ENCODE measurements around the gene PNMA6E.
"Not testable (repeated sequence)": the region's sequence is repeated elsewhere in the genome, so short reads cannot be mapped to it uniquely, and the experiment has no call there.

PNMA6E gene

DNA sequence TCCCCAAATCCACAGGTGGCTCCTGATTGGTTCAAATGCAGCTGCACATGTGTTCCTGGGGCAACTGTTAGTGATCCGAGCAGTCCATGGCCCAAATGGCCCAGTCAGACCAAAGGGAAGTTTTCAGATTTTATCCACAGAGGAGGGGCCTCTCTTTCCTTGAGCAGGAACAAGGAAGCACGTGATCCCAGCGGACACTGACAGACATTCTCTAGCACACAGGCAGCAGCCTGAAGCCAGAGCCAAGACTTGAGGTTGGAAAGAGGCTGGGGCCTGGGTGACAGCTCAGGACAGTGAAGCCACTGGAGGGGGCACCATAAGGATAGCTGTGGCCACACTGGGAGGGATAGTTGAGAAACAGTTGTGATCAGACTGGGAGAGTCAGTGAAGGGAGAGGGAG is 6.6 kb upstream of the PNMA6E start:
- DNase-seq: no peak

DNA sequence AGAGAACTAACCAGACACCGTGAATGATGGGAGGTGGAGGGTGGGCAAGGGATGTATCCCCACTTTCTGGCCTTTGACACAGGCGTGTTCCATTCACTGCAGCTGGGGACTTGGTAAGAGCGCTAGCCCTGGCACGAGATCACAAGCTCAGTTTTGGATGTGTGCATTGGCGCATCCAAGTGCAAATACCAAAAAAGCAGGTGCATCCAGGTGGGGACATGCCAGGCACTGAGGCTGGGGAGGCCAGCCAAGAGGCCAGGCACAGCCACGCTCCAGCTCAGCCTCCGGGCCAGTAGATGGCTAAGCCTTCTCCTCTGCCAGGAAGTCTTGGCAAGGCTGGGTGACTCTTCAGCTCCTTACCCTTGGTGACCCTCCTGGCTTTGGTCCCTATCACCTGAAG is 5.8 kb upstream of the PNMA6E start:
- DNase-seq: no peak

- no peak for DNase-seq
Measured at GRCh38 chrX:153406011-153406410, 4.9 kb upstream of the PNMA6E start.

- DNase-seq: no peak
Measured at GRCh38 chrX:153405426-153405825, 4.3 kb upstream of the PNMA6E start.

- DNase-seq: not testable (repeated sequence)
Measured at GRCh38 chrX:153404333-153404732, 3.2 kb upstream of the PNMA6E start.

GRCh38 chrX:153400146-153401132 is 711 bp downstream of the PNMA6E start:
- no peak for DNase-seq

DNA sequence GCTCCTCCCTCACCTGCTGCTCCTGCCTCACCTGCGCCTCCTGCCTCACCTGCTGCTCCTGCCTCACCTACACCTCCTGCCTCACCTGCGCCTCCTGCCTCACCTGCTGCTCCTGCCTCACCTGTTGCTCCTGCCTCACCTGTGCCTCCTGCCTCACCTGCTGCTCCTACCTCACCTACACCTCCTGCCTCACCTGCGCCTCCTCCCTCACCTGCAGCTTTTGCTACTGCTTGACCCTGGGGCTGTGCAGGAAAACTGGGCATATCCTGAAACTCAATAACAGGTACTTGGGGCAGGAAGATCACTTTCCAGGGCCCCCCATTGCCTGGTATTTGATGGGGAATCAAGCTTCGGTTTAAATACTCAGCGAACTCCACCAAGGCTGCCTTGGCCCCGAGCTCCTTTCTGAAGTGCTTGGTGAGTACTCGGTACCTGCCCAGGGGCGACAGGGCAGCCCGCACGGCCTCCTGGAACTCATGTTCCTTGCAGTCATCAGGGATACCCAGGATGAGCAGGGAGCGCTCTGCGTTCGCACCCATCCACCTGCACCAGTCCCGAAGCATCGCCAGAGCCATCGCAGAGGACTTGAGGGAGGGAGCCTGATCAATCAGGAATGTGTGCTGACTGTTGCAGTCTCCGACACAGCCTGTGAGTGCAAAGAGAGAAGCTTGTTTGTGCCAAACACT is 2.7 kb downstream of the PNMA6E start:
- DNase-seq: no peak

GRCh38 chrX:153397256-153397960 is 3.7 kb downstream of the PNMA6E start:
- DNase-seq: peak; percentile 75

- DNase-seq: no peak
Measured at GRCh38 chrX:153396320-153397195, 4.6 kb downstream of the PNMA6E start.

DNA sequence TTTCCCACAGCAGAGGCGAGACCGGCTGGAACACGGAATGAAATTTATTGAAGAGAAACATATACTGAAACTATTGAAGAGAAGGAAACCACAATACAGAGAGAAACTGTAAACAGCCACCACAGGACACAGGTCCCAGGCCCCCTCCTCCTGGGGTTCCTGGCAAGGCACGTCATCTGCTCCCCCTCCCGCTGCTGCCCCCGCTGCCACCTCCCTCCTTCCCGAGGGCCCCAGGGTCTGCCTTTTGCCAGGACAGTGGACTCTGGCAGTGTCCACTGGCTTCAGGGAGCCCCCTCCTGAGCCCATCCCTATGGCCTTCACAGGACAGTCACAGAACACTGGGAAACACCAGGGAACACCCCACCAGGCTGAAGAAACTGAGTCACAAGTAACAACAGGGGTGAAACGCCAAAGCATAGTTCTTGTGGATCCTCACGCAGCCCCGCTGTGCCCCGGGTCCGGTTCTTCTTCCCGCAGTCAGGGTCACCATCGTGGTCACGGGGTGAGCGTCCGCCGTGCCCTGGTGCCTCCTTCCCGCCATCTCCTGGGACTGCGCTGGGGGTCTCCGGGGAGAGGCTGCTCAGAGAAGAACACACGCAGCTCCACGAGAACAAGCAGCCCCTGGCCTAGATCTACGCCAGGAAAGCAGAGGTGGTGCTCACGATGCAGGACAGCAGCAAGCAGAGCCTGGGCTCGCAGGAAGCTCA is 5.4 kb downstream of the PNMA6E start:
- no peak for DNase-seq

DNA sequence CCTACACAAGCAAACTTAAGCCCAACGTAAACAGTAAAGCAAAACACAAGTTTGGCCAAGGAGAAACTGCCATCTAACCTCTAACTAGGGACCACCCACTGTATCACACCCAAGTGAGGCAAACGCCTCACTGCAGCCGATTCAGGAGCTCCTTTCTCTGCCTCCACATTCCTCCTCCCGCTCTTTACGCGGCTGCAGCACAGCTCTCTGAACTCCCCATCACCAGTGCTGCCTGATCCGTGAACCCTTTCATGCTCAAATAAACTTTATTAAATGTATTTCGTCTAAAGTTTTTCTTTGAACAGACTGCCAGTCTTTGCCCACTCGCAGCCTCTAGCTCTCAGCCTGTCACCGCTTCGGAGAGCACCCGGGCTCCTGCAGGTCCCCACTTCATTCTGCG is 6.5 kb downstream of the PNMA6E start:
- DNase-seq: no peak

DNA sequence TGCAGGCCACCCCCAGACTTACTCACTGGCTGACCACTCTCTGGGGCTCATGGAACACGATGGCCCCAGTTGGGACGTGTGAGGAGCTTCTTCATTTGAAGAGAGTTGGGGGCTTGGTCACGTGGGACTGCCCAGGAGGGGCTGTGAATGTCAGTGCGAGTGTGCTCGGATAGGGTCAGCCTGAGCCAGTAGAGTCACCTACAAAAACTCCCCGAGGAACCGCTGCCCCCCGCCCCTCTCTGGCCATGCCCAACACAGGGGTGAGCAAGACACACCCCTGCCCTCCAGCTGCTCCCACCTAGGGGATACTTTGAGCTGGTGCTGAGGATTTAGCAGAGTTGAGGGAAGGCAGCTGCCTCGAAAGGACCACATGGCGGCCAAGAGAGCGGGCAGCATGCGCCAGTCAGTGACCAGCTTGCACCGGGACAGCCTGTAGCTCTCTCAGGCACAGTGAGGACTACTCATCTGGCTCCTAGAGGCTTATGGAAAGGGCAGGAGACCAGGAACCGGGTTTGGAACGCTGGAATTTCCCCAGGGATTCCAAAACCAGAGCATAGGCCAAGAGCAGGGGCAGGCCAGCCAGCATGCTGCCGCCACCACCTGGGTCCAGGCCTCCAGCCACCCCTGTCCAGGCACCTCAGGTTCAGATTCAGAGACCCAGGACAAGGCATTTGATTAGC is 8.4 kb downstream of the PNMA6E start:
- DNase-seq: no peak

- DNase-seq: not testable (repeated sequence)
Measured at GRCh38 chrX:153389460-153389768, 11.7 kb downstream of the PNMA6E start.

GRCh38 chrX:153388722-153389459 is 12.3 kb downstream of the PNMA6E start:
- no peak for DNase-seq

DNA sequence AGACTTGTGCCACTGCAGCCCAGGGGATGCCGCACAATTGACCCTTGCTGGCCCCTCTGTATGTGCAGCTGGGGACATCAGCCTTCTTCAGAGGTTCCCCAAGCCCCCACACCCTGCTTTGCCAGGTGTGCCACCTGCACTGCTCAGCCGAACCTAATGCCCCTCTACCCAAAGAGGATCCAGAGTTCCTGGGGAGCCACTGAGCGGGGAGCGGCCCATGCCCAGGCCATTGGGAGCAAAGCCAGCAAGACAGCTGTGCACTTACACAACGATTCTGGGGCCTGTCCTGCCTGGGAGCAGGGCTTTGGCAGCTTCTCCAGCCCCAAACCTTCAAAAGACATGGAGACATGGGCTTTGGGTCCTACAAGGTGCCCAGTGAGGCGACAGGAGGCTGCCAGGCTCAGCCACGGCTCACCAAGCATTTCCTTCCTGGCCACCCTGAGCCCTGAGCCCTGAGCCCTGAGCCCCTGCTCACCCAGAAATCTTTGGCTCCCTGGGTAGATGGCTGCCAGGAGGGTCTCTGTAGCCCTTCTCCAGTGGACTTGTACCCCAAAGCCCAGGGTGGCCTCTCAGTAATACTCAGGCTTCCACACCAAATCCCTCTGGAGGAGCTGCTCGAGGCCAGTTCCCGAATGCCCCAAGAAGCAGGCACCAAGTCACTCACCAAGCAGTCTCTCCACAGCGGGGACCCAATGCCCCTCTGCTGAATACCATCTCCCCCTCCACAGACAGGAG is 13.0 kb downstream of the PNMA6E start:
- DNase-seq: no peak

DNA sequence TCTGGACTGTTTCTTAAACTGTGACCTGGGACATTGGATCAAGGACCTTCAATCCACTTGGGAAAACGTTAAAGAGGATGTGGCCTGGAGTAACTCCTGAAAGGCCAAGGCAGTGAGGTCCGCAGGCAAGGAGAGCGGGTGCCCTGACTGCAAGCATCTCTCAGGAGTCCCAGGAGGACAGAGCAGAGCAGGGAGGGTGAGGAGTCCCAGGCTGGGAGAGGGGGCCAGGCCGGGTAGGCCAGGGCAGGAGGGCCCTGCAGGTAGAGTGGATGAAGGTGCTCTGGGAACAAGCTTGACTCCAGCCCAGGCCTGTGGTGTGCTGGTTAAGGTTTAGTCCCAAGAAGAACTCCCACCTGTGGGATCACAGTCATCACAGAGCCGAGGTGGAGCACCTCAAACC is 13.8 kb downstream of the PNMA6E start:
- DNase-seq: no peak

- no peak for DNase-seq
Measured at GRCh38 chrX:153386097-153386496, 15.1 kb downstream of the PNMA6E start.

GRCh38 chrX:153384973-153385372 is 16.2 kb downstream of the PNMA6E start:
- DNase-seq: not testable (repeated sequence)

GRCh38 chrX:153384390-153384789 is 16.8 kb downstream of the PNMA6E start:
- no peak for DNase-seq
